Measurements from ENCODE around the gene SPINT3.

- TF ChIP-seq CTCF (IDR thresholded peaks at IDR 0.05), result no peak
- no peak for TF ChIP-seq POLR2A (IDR thresholded peaks at IDR 0.05)
Measured at GRCh38 chr20:45467172-45467571, 48.2 kb downstream of the SPINT3 start.
